GM23248 (cell line): ENCODE results near the gene MALT1. TPM values are rescaled to one million over a fixed set of nuclear protein-coding genes. Genes with fewer than 3 reads are reported as not detected.
"Not testable (repeated sequence)": the region's sequence is repeated elsewhere in the genome, so short reads cannot be mapped to it uniquely, and the experiment has no call there.

ENCODE experiments used
- DNase-seq: peaks from one replicate; pipeline ENCODE4 v3.0.0-alpha.2; 2015
- H2AFZ ChIP-seq: fragments of 200-600 bp; sonication (generic); 2 replicates; pipeline ENCODE4 v1.6.1; 2016; ENCODE audit warnings: antibody characterized with exemption
- H3F3A ChIP-seq: fragments of 200-600 bp; sonication (generic); 2 replicates; pipeline ENCODE4 v1.6.1; 2016; ENCODE audit warnings: mild to moderate bottlenecking, antibody characterized with exemption, mixed run types; ENCODE audit not compliant: insufficient read depth
- H3K27ac ChIP-seq: fragments of 200-600 bp; sonication (generic); 2 replicates; pipeline ENCODE4 v1.5.1; 2016; ENCODE audit warnings: mild to moderate bottlenecking
- H3K27me3 ChIP-seq: fragments of 200-600 bp; sonication (generic); replicated peaks from 2 replicates; pipeline ENCODE4 v1.6.1; 2016; ENCODE audit warnings: mild to moderate bottlenecking; ENCODE audit not compliant: insufficient read depth
- H3K36me3 ChIP-seq: fragments of 200-600 bp; sonication (generic); 2 replicates; pipeline ENCODE4 v1.6.1; 2016; ENCODE audit warnings: low read depth, mild to moderate bottlenecking
- H3K4me1 ChIP-seq: fragments of 200-600 bp; sonication (generic); 2 replicates; pipeline ENCODE4 v1.6.1; 2016; ENCODE audit warnings: mild to moderate bottlenecking; ENCODE audit not compliant: insufficient read depth
- H3K4me2 ChIP-seq: fragments of 200-600 bp; sonication (generic); one replicate; pipeline ENCODE4 v1.6.1; 2016; ENCODE audit warnings: mild to moderate bottlenecking; ENCODE audit not compliant: unreplicated experiment
- H3K4me3 ChIP-seq: fragments of 200-600 bp; sonication (generic); 2 replicates; pipeline ENCODE4 v1.5.1; 2016; ENCODE audit warnings: mild to moderate bottlenecking
- H3K79me2 ChIP-seq: fragments of 200-600 bp; sonication (generic); 2 replicates; pipeline ENCODE4 v1.6.1; 2016; ENCODE audit warnings: mild to moderate bottlenecking; ENCODE audit not compliant: insufficient read depth
- H3K9ac ChIP-seq: fragments of 200-600 bp; sonication (generic); 2 replicates; pipeline ENCODE4 v1.6.1; 2016; ENCODE audit warnings: mild to moderate bottlenecking
- H3K9me2 ChIP-seq: fragments of 200-600 bp; sonication (generic); 2 replicates; pipeline ENCODE4 v1.6.1; 2016; ENCODE audit warnings: mixed run types, mild to moderate bottlenecking, moderate library complexity; ENCODE audit not compliant: insufficient read depth
- H3K9me3 ChIP-seq: fragments of 200-600 bp; sonication (generic); one replicate; pipeline ENCODE4 v1.6.1; 2017; ENCODE audit warnings: low read depth
- H4K20me1 ChIP-seq: fragments of 200-600 bp; sonication (generic); 2 replicates; pipeline ENCODE4 v1.6.0; 2016; ENCODE audit not compliant: insufficient read depth
- EZH2 ChIP-seq: fragments of 200-600 bp; sonication (generic); IDR thresholded peaks from 2 replicates; pipeline ENCODE4 v1.6.1; 2018; ENCODE audit warnings: antibody characterized with exemption, mild to moderate bottlenecking; ENCODE audit not compliant: insufficient read depth, poor library complexity, severe bottlenecking
- EZH2phosphoT487 ChIP-seq: fragments of 200-600 bp; sonication (generic); IDR thresholded peaks from 2 replicates; pipeline ENCODE4 v1.6.1; 2018; ENCODE audit warnings: antibody characterized with exemption, moderate library complexity, mild to moderate bottlenecking, low read depth; ENCODE audit not compliant: insufficient read depth
- WGBS, 2 experiments: methylation state at CpG; one replicate each; pipeline ENCODE4 v1.1.6; 2015 to 2017; ENCODE audit warnings: low lambda C conversion rate in 2 of 2, low coverage in 1 of 2; ENCODE audit errors: missing lambda C conversion rate in 2 of 2; 5-methylcytosine and 5-hydroxymethylcytosine counted together
- in situ Hi-C: fragments of 300-500 bp; cut with MboI; formaldehyde crosslinking; loops from 2 replicates; pipeline ENCODE4 v1.15.0; 2020
- polyA plus RNA-seq: library from polyadenylated mRNA; unstranded; fragments of >200 nt; fragmentation: Nextera tagmentation; extraction: Ambion mirVana; gene quantifications from 2 replicates; pipeline ENCODE4 v1.2.1, GENCODE V29; 2016
- total RNA-seq: library from RNA; depleted of rRNA; stranded (reverse); fragments of >200 nt; shearing (Covaris generic); gene quantifications from 2 replicates; pipeline ENCODE4 v1.2.3, GENCODE V29; 2014

Gene MALT1
- total and polyA plus RNA-seq, 2 experiments from 2014 or later = 12.6 to 42.5 TPM

DNA sequence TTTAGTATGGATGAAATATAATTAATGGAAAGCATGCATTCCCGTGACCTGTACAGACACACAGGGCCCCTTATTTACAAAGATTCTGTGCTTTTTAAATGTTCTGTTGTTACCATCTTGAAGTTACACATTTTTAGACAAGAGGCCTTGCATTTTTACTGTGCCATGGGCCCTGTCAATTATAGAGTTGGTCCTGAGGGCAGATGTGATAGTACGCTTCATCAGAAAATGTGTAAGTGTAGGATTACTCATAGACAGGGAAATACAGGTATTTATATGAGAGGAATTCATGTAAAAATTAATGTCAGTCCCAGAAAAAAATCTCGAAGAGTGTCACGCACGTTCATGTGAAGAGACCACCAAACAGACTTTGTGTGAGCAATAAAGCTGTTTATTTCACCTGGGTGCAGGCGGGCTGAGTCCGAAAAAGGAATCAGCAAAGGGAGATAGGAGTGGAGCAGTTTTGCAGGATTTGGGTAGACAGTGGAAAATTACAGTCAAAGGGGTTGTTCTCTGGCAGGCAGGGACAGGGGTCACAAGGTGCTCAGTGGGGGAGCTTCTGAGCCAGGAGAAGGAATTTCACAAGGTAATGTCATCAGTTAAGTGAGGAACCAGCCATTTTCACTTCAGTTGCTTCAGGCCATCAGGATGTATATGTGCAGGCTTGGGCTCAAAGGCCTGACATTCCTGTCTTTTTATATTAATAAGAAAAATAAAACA is 30.2 kb upstream of the MALT1 start:
- in situ Hi-C loops = no loop called here
- no peaks in the 10 kb centered on the region for H3K27me3 ChIP-seq
- 90 to 93% methylated on average over 7 of the region's 7 CpGs for WGBS, 2 experiments
- TF ChIP-seq EZH2phosphoT487 = no peak
- no peak for TF ChIP-seq EZH2
- H3K27ac ChIP-seq = no peak overlapping the region
- H3K4me3 ChIP-seq = no peak overlapping the region
- DNase-seq = no peak
- no peak overlapping the region for H2AFZ ChIP-seq
- H3K36me3 ChIP-seq = no peaks in the 10 kb centered on the region
- peaks cover 50% of the 10 kb centered on the region for H3K4me1 ChIP-seq
- no peaks in the 10 kb centered on the region for H3K79me2 ChIP-seq
- no peak overlapping the region for H3K4me2 ChIP-seq
- H3F3A ChIP-seq = peaks cover 33% of the 10 kb centered on the region
- no peak overlapping the region for H3K9ac ChIP-seq
- no peaks in the 10 kb centered on the region for H4K20me1 ChIP-seq
- H3K9me2 ChIP-seq = no peaks in the 10 kb centered on the region
- H3K9me3 ChIP-seq = no peaks in the 10 kb centered on the region

DNA sequence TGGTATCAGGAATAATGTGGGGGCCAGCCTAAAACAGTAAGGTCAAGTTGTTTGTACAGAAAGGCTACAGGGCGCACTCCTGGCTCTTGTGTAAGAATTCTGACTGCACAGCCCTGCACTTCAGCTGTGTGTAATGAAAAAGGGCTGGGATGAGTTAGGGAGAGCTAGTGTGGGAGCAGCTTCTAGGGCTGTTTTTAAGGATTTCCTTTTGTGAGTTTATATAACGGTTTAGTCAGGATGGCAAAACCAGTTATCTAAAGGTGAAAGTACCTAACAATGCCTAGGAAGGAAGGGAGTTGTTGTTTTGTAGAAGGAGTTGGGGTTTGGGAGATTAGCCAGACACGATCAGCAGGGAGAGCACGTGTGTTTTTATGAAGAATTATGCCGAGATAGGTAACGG is 27.7 kb upstream of the MALT1 start:
- WGBS, 2 experiments = 92% methylated on average over 6 of the region's 6 CpGs
- H3K79me2 ChIP-seq, in situ Hi-C loops: not testable (repeated sequence)

DNA sequence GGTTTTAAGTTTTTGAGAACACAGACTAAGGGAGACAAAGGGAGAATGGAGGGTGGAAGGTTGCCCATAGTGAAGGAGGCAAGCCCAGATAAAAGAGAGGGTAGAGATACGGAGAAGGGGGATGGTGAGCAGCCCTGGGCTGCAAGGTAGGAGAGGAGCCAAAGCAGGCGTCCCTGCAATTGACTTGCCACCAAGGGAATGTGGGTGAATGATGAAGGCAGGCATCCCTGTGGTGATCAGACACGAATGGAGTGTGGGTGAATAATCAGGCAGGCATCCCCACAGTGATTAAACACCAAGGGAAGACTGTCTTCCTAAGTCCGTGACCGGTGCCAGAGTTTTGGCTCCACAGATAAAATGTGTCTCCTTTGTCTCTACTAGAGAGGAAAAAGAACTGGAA is 25.9 kb upstream of the MALT1 start:
- peak overlapping the region; percentile 37 for H3K4me2 ChIP-seq
- no peak overlapping the region for H3K9ac ChIP-seq
- H3K9me2 ChIP-seq = no peaks in the 10 kb centered on the region
- 4 to 7% methylated on average over 5 of the region's 5 CpGs for WGBS, 2 experiments
- peaks cover 14% of the 10 kb centered on the region for H3F3A ChIP-seq
- no peaks in the 10 kb centered on the region for H3K9me3 ChIP-seq
- H3K4me3 ChIP-seq = no peak overlapping the region
- peak overlapping the region; percentile 66 for H3K27ac ChIP-seq
- H4K20me1 ChIP-seq = no peaks in the 10 kb centered on the region
- in situ Hi-C loops = no loop called here
- peaks cover 23% of the 10 kb centered on the region for H3K4me1 ChIP-seq
- H3K79me2 ChIP-seq = no peaks in the 10 kb centered on the region
- no peaks in the 10 kb centered on the region for H3K36me3 ChIP-seq
- peak; percentile 88 for DNase-seq
- TF ChIP-seq EZH2 (no peak), EZH2phosphoT487 (no peak)
- H2AFZ ChIP-seq = peak overlapping the region; percentile 41; the same call in 1 of the 2 replicates
- H3K27me3 ChIP-seq = no peaks in the 10 kb centered on the region

More for the DNA sequence above, 27.7 kb upstream of the MALT1 start:
- H3K36me3 ChIP-seq, H2AFZ ChIP-seq, H3K9ac ChIP-seq, H3K27ac ChIP-seq, H3K9me3 ChIP-seq, H3K27me3 ChIP-seq, H3K4me3 ChIP-seq, H3K4me2 ChIP-seq, H4K20me1 ChIP-seq, H3K9me2 ChIP-seq, DNase-seq: not testable (repeated sequence)
- peaks cover 41% of the 10 kb centered on the region for H3K4me1 ChIP-seq
- peaks cover 29% of the 10 kb centered on the region for H3F3A ChIP-seq

DNA sequence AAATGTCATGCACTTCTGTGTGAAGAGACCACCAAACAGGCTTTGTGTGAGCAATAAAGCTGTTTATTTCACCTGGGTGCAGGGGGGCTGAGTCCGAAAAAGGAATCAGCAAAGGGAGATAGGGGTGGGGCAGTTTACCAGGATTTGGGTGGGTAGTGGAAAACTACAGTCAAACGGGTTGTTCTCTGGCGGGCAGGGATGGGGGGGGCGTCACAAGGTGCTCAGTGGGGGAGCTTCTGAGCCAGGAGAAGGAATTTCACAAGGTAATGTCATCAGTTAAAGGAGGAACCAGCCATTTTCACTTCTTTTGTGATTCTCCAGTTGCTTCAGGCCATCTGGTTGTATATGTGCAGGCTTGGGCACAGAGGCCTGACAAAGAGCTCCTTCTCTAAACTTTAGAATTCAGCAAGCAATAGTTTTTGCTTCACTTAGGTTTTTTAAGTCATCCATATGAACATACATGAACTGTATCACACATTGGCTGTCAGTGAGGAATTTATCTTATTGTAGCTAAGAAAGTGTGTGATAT is 24.9 kb upstream of the MALT1 start:
- no peaks in the 10 kb centered on the region for H4K20me1 ChIP-seq
- H3K9ac ChIP-seq = no peak overlapping the region
- H3K9me2 ChIP-seq = no peaks in the 10 kb centered on the region
- no peak for DNase-seq
- TF ChIP-seq EZH2phosphoT487 = no peak
- peaks cover 21% of the 10 kb centered on the region for H3K4me1 ChIP-seq
- WGBS, 2 experiments = 95 to 99% methylated on average over 3 to 4 of the region's 4 CpGs
- no peaks in the 10 kb centered on the region for H3K9me3 ChIP-seq
- H3K27me3 ChIP-seq = no peaks in the 10 kb centered on the region
- H3K27ac ChIP-seq = no peak overlapping the region
- peaks cover 12% of the 10 kb centered on the region for H3F3A ChIP-seq
- H2AFZ ChIP-seq = no peak overlapping the region
- no peak overlapping the region for H3K4me2 ChIP-seq
- H3K36me3 ChIP-seq = no peaks in the 10 kb centered on the region
- no peaks in the 10 kb centered on the region for H3K79me2 ChIP-seq
- no peak overlapping the region for H3K4me3 ChIP-seq
- in situ Hi-C loops = no loop called here
